ENCODE results near the gene MYOZ3.

MYOZ3 gene

DNA sequence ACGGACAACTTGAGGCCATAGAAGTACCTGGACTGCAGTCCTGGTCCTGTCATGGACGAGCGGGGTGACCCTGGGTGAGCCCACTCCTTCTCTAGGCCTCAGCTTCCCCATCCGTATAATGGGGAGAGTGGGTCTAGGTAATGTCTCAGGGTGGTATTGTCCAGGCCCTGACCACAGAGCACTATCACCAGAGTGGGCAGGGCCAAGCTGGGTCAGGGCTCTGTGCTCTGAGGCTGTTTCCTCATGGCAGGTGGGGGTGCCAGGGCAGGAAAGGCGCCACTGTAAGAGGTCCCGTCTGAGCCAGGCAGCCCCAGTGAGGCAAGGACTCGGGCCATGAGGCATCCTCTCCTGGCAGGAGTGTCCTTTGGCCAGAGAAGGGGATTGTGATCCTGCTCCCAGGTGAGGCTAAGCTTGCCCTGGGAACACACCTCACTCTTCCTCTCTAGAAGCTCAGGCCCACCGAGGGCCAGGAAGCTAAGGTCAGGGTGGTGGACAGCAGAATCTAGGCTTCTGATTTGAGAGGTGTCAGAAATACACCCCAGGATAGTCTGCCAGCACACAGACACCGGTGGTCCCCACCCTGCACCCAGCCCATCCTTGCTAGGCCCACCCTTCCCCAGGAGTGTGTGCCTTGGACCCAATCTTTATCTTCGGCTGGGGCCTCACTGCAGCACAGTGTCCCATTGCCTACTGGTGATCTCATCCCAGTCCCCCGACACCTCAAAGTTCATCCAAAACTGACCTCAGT, 1.5 kb upstream of the MYOZ3 start:
- no peak for DNase-seq

DNA sequence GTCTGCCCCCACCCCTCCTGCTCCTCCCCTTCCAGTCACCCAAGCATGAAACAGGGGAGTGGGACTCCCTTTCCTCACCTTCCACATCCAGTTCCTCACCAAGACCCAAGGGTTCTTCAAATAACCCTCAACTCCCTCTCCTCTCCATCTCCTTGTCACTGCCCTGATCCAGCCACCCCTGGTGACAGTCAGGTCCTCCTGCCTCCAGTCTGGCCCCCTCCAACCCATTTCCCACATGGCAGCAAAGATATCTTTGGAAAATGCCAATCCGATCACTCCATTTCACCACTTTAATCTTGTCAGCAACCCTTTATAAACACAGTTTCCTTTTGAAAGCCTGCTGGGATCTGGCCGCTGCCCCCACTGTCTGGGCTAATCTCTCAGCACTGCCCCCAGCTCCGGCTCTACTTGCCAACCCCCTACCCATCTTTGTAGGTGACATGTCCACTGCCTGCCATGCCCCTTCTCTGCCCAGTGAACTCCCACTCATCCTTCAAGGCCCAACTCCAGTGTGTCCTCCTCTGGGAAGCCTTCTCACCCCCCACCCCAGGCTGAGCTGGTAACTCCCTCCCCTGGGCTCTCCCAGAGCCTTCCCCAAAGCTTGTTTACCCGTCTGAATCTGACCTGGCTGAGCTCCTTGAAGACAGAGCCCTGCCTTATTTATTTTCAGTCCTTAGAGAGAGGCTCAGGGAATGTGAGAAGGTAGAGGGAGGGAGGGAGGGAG, 781 bp upstream of the MYOZ3 start:
- DNase-seq = no peak

- no peak for DNase-seq
These were observed 958 bp downstream of the MYOZ3 start for GRCh38 chr5:150661821-150662596.

DNA sequence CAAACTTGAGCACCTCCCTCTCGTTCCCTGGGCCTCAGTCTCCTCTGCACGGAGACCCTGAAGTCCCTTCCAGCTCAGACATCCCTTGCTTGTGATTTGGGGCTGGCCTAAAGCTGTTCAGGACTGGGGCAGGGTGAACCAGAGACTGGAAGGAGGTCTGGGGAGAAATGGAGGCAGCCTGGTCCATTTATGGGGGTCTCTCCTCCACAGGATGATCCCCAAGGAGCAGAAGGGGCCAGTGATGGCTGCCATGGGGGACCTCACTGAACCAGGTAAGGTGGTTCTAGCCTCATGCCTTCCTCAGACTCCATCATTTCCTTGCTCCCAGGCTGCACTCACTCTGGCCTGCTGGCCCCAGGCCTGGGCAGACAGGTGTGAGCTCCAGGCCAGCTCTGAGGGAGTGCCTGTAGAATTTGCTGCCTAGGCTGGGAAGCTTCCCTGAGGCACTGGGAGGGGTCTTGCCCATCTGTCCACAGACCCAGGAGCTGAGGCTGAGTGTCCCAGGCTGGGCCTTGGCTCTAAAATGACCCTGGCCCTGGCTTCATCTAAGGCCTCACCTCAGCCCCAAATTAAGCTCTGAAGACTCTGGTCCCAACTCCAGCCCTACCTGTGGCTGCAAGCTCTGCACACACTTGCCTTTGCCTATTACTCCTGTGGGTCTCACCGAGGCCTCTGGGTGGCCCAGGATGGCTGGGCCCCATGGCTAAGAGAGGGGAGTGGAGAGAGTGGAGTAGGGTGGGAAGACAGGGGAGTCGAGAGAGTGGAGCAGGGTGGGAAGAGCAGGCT, 1.9 kb downstream of the MYOZ3 start:
- no peak for DNase-seq

- no peak for DNase-seq
These were observed 2.9 kb downstream of the MYOZ3 start for GRCh38 chr5:150663936-150664335.

DNA sequence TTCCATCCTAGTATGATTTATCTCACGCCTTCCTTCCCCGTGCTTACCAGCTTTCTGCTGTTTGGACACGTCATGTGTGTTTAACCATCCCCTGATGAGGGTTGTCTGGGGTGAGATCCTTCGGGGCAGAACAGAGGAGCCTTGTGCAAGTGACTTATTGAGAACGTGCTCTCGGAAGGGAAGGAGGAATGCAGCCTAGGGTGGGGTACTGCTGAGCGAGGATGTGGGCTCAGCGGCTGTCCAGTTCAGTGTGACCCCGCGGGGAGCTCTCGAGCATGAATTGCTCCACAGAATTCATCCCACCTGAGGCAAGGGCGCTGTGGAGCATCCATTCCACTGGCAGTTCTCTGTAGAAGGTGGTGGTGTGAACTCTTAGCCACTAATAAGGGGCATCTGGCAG, 4.0 kb downstream of the MYOZ3 start:
- no peak for DNase-seq

- DNase-seq = no peak
These were observed 9.4 kb downstream of the MYOZ3 start for GRCh38 chr5:150670275-150670947.

DNA sequence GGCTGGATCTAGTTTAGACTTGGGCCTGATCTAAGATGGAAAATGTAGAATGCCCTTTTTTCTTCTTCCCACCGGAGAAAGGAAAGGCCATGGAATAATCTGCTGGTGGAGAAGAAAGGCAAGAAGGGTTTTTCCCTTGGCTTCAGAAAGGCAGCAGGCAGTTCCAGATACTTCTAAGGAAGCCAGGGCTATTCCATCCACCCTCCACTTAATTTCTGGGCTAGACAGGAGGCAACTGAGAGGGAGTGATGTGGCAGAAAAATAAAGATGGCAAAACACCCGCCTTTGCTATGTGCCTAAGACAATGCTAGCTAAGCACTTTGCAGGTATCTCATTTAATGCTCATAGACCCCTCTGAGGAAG, 9.9 kb downstream of the MYOZ3 start:
- no peak for DNase-seq

GRCh38 chr5:150671509-150672236, 10.6 kb downstream of the MYOZ3 start:
- DNase-seq = no peak

GRCh38 chr5:150672237-150672883, 11.3 kb downstream of the MYOZ3 start:
- DNase-seq = no peak

GRCh38 chr5:150672884-150673275, 11.8 kb downstream of the MYOZ3 start:
- no peak for DNase-seq

- no peak for DNase-seq
These were observed 13.3 kb downstream of the MYOZ3 start for GRCh38 chr5:150674341-150674821.

GRCh38 chr5:150675069-150675468, 14.0 kb downstream of the MYOZ3 start:
- DNase-seq = no peak

DNA sequence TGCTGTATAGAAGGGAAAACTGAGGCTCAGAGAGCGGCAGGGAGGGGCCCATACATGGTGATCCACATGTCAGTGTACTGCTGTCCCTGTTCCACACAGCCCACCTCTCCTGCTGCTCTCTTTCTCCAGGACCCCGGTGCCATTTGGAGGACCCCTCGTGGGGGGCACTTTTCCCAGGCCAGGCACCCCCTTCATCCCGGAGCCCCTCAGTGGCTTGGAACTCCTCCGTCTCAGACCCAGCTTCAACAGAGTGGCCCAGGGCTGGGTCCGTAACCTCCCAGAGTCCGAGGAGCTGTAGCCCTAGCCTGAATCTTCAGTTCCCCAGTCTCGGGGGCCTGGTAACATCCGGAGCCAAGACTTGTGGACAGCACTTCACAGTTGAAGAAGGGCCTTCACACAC, 15.5 kb downstream of the MYOZ3 start:
- DNase-seq = no peak

GRCh38 chr5:150689120-150689519, 28.1 kb downstream of the MYOZ3 start:
- no peak for DNase-seq

GRCh38 chr5:150690760-150691159, 29.7 kb downstream of the MYOZ3 start:
- no peak for DNase-seq

DNA sequence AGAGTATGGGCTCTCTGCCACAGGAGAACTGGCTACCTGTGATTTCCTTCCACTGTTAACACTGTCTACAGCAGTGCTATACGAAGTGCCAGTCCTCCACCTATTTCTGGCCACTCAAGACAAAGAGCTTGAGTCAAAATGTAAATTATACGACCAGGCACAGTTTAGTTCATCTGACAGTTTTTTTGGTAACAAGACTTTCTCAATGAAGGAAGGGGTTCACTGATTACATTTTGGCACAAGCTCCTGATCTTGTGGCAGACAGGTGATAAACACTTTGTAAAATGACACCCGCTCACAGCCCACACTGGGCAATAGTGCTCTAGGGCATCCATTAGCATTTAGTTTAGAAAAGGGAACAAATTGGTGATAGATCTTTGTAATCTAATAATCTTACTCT, 31.2 kb downstream of the MYOZ3 start:
- no peak for DNase-seq

DNA sequence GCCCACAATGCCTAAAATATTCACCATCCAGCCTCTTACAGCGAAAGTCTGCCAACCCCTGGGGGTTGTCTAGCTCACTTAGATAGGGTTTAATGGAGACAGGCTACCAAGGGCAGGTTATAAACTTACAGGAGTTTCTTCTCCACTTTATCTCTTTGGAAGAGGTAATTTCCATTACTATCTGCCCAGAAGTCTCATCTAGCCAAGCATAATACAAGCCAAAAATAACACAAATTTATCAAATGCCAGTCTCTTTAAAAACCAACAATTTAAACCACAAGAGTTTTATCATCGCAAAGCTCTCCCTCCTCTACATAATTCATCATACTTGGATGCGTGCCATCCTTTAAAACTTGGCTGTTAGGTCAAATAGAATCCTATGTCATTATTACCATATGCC, 33.6 kb downstream of the MYOZ3 start:
- no peak for DNase-seq

GRCh38 chr5:150700246-150700593, 39.2 kb downstream of the MYOZ3 start:
- DNase-seq = no peak

DNA sequence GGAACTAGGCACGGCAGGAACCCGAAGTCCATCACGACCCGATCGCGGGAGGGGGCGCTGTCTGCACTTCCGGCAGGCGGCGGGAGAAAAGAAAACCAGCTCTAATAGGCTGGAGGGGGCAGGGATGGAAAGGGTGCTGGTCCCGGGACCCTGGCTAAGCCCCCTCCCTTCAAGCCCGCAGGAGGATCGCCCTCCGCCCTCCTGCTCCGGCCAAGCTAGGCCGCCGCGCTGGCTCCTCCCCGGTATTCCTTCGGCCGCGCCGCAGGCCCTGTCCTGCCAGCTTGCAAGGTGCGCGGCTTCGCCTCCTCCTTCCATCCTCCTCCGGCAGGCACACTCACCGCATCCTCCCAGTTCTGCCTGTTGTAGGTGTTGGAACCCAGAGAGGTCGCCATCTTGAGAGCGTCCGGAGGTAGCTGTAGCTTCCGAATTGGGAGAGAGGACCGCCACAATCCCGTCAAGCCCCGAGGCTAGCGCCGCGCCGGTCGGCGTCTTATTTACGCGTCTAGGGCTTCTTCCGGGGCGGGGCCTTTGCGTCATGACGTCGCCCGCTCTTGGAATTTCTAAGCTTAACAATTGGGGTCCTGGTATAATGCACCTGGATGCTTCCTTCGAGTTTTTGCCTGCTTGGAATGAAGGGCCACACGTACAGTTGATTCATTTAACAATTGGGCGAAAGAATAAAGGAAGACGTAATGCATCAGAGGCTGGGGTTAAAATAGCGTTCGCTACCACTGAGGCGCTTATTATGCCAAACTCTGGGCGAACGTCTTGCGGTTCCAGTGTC, 39.7 kb downstream of the MYOZ3 start, which contains the start of gene RBM22:
TSS of gene RBM22 (minus strand) at position 469 of the 784 bp plus-strand sequence. CDS start at position 392, 77 bp downstream.
- peak; percentile 47 for DNase-seq

Data from SIG-M5 (cell line).